ENCODE data around the gene PP2D1. TPM values are rescaled to one million over a fixed set of nuclear protein-coding genes. Genes with fewer than 3 reads are reported as not detected.

PP2D1 gene
- total and polyA plus RNA-seq, 2 donors (not counting 1 experiment from before 2014, with no cell fraction given), result not detected

DNA sequence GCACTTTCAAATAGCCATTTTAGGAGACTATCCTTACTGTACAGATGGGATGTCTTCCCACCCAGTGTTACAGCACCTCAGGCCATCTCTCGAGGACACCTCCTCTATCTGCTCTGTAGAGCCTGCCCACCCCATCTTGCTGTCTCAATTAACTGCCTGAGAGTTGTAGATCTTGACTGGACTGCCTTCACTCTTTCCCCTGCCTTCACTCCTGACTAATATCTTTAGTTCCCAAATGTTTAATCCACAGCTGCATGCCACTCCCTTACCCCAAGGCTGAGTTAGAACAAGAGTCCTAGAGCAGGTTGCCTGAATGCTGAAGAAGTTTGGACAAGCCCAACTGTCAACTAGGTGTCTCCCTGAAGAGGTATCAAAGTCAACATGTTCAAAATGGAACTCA, 1.3 kb upstream of the PP2D1 start:
- DNase-seq (ENCODE audit: low read depth in 2 of 2), result no peak

DNA sequence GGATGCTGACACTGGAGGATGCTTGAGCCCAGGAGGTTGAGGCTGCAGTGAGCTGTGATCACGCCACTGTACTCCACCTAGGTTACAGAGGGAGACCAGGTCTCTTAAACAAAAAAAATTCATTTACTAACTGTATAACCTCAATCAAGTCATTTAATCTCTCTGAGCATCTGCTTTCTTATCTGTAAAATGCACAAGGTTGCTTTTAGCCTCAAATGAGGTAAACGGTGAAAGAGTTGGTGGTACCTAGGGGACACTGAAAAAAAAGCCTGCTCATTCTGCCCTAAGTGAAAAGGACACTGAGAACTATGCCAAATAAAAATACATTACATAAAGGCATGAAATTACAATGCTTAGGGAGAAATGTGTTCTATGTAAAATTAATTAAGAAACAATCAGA, 3.4 kb downstream of the PP2D1 start:
- TF ChIP-seq EZH2 (IDR thresholded peaks at IDR 0.05; ENCODE audit: low read length, missing control alignments), result no peak
- TF ChIP-seq, protein P1, sequence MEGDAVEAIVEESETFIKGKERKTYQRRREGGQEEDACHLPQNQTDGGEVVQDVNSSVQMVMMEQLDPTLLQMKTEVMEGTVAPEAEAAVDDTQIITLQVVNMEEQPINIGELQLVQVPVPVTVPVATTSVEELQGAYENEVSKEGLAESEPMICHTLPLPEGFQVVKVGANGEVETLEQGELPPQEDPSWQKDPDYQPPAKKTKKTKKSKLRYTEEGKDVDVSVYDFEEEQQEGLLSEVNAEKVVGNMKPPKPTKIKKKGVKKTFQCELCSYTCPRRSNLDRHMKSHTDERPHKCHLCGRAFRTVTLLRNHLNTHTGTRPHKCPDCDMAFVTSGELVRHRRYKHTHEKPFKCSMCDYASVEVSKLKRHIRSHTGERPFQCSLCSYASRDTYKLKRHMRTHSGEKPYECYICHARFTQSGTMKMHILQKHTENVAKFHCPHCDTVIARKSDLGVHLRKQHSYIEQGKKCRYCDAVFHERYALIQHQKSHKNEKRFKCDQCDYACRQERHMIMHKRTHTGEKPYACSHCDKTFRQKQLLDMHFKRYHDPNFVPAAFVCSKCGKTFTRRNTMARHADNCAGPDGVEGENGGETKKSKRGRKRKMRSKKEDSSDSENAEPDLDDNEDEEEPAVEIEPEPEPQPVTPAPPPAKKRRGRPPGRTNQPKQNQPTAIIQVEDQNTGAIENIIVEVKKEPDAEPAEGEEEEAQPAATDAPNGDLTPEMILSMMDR (conservative IDR thresholded peaks at IDR 0.05 in 1 of 2, IDR thresholded peaks at IDR 0.05 in 1 of 2; ENCODE audit: low read depth in 1 of 2, low read length in 2 of 2), result no peak

More for the DNA sequence above, 1.3 kb upstream of the PP2D1 start:
- Histone ChIP-seq H3K79me2 (ENCODE audit: control insufficient read depth, insufficient read depth, low read length) (no peaks in the 10 kb centered on the region), H3K27me3 (ENCODE audit: control insufficient read depth, insufficient read depth, low read length) (no peaks in the 10 kb centered on the region), H3K4me3 (replicated peaks in 1 of 4; ENCODE audit: control extremely low read depth in 1 of 4, insufficient read depth in 1 of 4, low read depth in 3 of 4, low read length in 4 of 4) (no peak overlapping the region), H3K27ac (ENCODE audit: insufficient read depth, low read length) (no peak overlapping the region), H2AFZ (ENCODE audit: low read length) (no peak overlapping the region), H3K9me3 (ENCODE audit: control insufficient read depth, insufficient read depth, low read depth, low read length) (no peaks in the 10 kb centered on the region), H4K20me1 (ENCODE audit: control insufficient read depth, extremely low read depth, insufficient read depth, low read length) (no peaks in the 10 kb centered on the region), H3K4me1 (ENCODE audit: control insufficient read depth, extremely low read depth, insufficient read depth, low read length) (no peaks in the 10 kb centered on the region), H3K9ac (ENCODE audit: insufficient read depth, low read length) (no peak overlapping the region), H3K4me2 (ENCODE audit: extremely low read depth, insufficient read depth, low read length) (no peak overlapping the region), H3K36me3 (ENCODE audit: control insufficient read depth, insufficient read depth, low read length) (no peaks in the 10 kb centered on the region)
- TF ChIP-seq, protein P1 (conservative IDR thresholded peaks at IDR 0.05 in 1 of 2, IDR thresholded peaks at IDR 0.05 in 1 of 2; ENCODE audit: low read depth in 1 of 2, low read length in 2 of 2), result no peak
- no peak for TF ChIP-seq EZH2 (IDR thresholded peaks at IDR 0.05; ENCODE audit: low read length, missing control alignments)

DNA sequence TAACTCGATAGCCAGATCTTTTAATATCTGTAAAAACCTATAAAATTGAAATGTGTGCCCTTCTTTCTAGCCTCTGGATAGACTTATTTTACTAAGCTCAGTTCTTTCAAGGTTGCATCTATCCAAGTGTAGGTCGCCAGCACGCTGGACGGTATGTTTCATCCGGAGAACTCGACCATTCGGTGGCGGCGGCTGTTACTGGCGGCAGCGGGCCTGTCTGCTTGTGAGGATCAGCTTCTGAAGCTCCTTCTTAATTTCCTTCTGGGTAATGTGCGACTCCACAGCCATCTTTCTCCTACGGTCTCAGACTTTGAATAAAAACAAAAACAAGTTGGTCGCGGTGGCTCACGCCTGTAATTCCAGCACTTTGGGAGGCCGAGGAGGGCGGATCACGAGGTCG, 4.1 kb downstream of the PP2D1 start:
- no peak overlapping the region for H3K9ac ChIP-seq (ENCODE audit: insufficient read depth, low read length)
- H4K20me1 ChIP-seq (ENCODE audit: control insufficient read depth, extremely low read depth, insufficient read depth, low read length), result no peaks in the 10 kb centered on the region
- TF ChIP-seq, protein P1 (conservative IDR thresholded peaks at IDR 0.05 in 1 of 2, IDR thresholded peaks at IDR 0.05 in 1 of 2; ENCODE audit: low read depth in 1 of 2, low read length in 2 of 2), result no peak
- no peak for TF ChIP-seq EZH2 (IDR thresholded peaks at IDR 0.05; ENCODE audit: low read length, missing control alignments)

More for the DNA sequence above, 3.4 kb downstream of the PP2D1 start:
- H3K4me3 ChIP-seq (replicated peaks in 1 of 4; ENCODE audit: control extremely low read depth in 1 of 4, insufficient read depth in 1 of 4, low read depth in 3 of 4, low read length in 4 of 4), result no peak overlapping the region
- no peak overlapping the region for H3K4me2 ChIP-seq (ENCODE audit: extremely low read depth, insufficient read depth, low read length)
- no peak overlapping the region for H3K9ac ChIP-seq (ENCODE audit: insufficient read depth, low read length)
- H3K36me3 ChIP-seq (ENCODE audit: control insufficient read depth, insufficient read depth, low read length), result no peaks in the 10 kb centered on the region
- H3K9me3 ChIP-seq (ENCODE audit: control insufficient read depth, insufficient read depth, low read depth, low read length), result no peaks in the 10 kb centered on the region
- H3K4me1 ChIP-seq (ENCODE audit: control insufficient read depth, extremely low read depth, insufficient read depth, low read length), result no peaks in the 10 kb centered on the region
- H3K27me3 ChIP-seq (ENCODE audit: control insufficient read depth, insufficient read depth, low read length), result no peaks in the 10 kb centered on the region
- H4K20me1 ChIP-seq (ENCODE audit: control insufficient read depth, extremely low read depth, insufficient read depth, low read length), result no peaks in the 10 kb centered on the region
- DNase-seq (ENCODE audit: low read depth in 2 of 2), result no peak
- no peaks in the 10 kb centered on the region for H3K79me2 ChIP-seq (ENCODE audit: control insufficient read depth, insufficient read depth, low read length)
- no peak overlapping the region for H2AFZ ChIP-seq (ENCODE audit: low read length)
- no peak overlapping the region for H3K27ac ChIP-seq (ENCODE audit: insufficient read depth, low read length)

More for the DNA sequence above, 4.1 kb downstream of the PP2D1 start:
- DNase-seq (ENCODE audit: low read depth in 2 of 2), result no peak
- Histone ChIP-seq H3K4me2 (ENCODE audit: extremely low read depth, insufficient read depth, low read length) (no peak overlapping the region), H3K9me3 (ENCODE audit: control insufficient read depth, insufficient read depth, low read depth, low read length) (no peaks in the 10 kb centered on the region), H3K4me1 (ENCODE audit: control insufficient read depth, extremely low read depth, insufficient read depth, low read length) (no peaks in the 10 kb centered on the region), H3K27ac (ENCODE audit: insufficient read depth, low read length) (no peak overlapping the region), H2AFZ (ENCODE audit: low read length) (no peak overlapping the region), H3K79me2 (ENCODE audit: control insufficient read depth, insufficient read depth, low read length) (no peaks in the 10 kb centered on the region), H3K4me3 (replicated peaks in 1 of 4; ENCODE audit: control extremely low read depth in 1 of 4, insufficient read depth in 1 of 4, low read depth in 3 of 4, low read length in 4 of 4) (no peak overlapping the region), H3K36me3 (ENCODE audit: control insufficient read depth, insufficient read depth, low read length) (no peaks in the 10 kb centered on the region), H3K27me3 (ENCODE audit: control insufficient read depth, insufficient read depth, low read length) (no peaks in the 10 kb centered on the region)
